Chondrocyte (in vitro differentiated cells): ENCODE measurements around the gene CTSE. TPM values are rescaled to one million over a fixed set of nuclear protein-coding genes. Genes with fewer than 3 reads are reported as not detected.

Source experiments
- DNase-seq: peaks from one replicate; pipeline ENCODE4 v3.0.0; 2021; ENCODE audit warnings: mixed read lengths, low spot score
- H3K27ac Mint-ChIP-seq: one replicate; pipeline ENCODE4 v1.8.0; 2021; ENCODE audit warnings: mild to moderate bottlenecking, moderate library complexity, mixed read lengths; ENCODE audit not compliant: unreplicated experiment
- H3K27me3 Mint-ChIP-seq: 2 replicates; pipeline ENCODE4 v1.8.0; 2021; ENCODE audit warnings: low read depth, mixed read lengths
- H3K36me3 Mint-ChIP-seq: 2 replicates; pipeline ENCODE4 v1.8.0; 2021; ENCODE audit warnings: low read depth, mixed read lengths
- H3K4me1 Mint-ChIP-seq: 2 replicates; pipeline ENCODE4 v1.8.0; 2021; ENCODE audit warnings: low read depth, mild to moderate bottlenecking, mixed read lengths
- H3K4me3 Mint-ChIP-seq: one replicate; pipeline ENCODE4 v1.8.0; 2021; ENCODE audit warnings: mild to moderate bottlenecking, moderate library complexity, mixed read lengths; ENCODE audit not compliant: unreplicated experiment
- H3K9me3 Mint-ChIP-seq: 2 replicates; pipeline ENCODE4 v1.8.0; 2021; ENCODE audit warnings: low read depth, mixed read lengths
- CTCF ChIP-seq: fragments of 200-600 bp; sonication (generic); IDR thresholded peaks from 2 replicates; pipeline ENCODE4 v1.5.0; 2021; ENCODE audit warnings: antibody characterized with exemption, mild to moderate bottlenecking, moderate library complexity
- total RNA-seq: library from RNA; stranded (reverse); gene quantifications from 3 replicates; pipeline ENCODE4 v1.2.1, GENCODE V29; 2021

The CTSE gene
- total RNA-seq, 1 donor from 2014 or later, result not detected

- H3K4me3 Mint-ChIP-seq, result no peak overlapping the region
- DNase-seq, result no peak
- peaks cover 2% of the 10 kb centered on the region for H3K36me3 Mint-ChIP-seq
- H3K9me3 Mint-ChIP-seq, result peaks cover 13% of the 10 kb centered on the region
- no peak for TF ChIP-seq CTCF
- peaks cover 15% of the 10 kb centered on the region for H3K27me3 Mint-ChIP-seq
- H3K27ac Mint-ChIP-seq, result no peak overlapping the region
- H3K4me1 Mint-ChIP-seq, result peaks cover 7% of the 10 kb centered on the region
Measured at GRCh38 chr1:206025283-206025820, 1.7 kb upstream of the CTSE start.

GRCh38 chr1:206022766-206023165 lies 929 bp downstream of the CTSE start:
- H3K36me3 Mint-ChIP-seq, result peaks cover 4% of the 10 kb centered on the region
- H3K27ac Mint-ChIP-seq, result no peak overlapping the region
- no peak overlapping the region for H3K4me3 Mint-ChIP-seq
- peaks cover 7% of the 10 kb centered on the region for H3K4me1 Mint-ChIP-seq
- H3K9me3 Mint-ChIP-seq, result peaks cover 15% of the 10 kb centered on the region
- no peaks in the 10 kb centered on the region for H3K27me3 Mint-ChIP-seq
- no peak for TF ChIP-seq CTCF
- no peak for DNase-seq

- H3K27ac Mint-ChIP-seq, result no peak overlapping the region
Measured at GRCh38 chr1:206021626-206022365, 1.9 kb downstream of the CTSE start.

GRCh38 chr1:206021008-206021625 lies 2.6 kb downstream of the CTSE start:
- H3K4me3 Mint-ChIP-seq, result no peak overlapping the region
- H3K27me3 Mint-ChIP-seq, result no peaks in the 10 kb centered on the region
- no peak for DNase-seq
- H3K4me1 Mint-ChIP-seq, result peaks cover 7% of the 10 kb centered on the region
- H3K36me3 Mint-ChIP-seq, result peaks cover 2% of the 10 kb centered on the region
- TF ChIP-seq CTCF, result no peak
- H3K27ac Mint-ChIP-seq, result no peak overlapping the region
- peaks cover 7% of the 10 kb centered on the region for H3K9me3 Mint-ChIP-seq

More at GRCh38 chr1:206021626-206022365, 1.9 kb downstream of the CTSE start:
- peaks cover 12% of the 10 kb centered on the region for H3K9me3 Mint-ChIP-seq
- peaks cover 7% of the 10 kb centered on the region for H3K4me1 Mint-ChIP-seq
- no peak for DNase-seq
- TF ChIP-seq CTCF, result no peak
- H3K36me3 Mint-ChIP-seq, result peaks cover 2% of the 10 kb centered on the region
- no peaks in the 10 kb centered on the region for H3K27me3 Mint-ChIP-seq
- no peak overlapping the region for H3K4me3 Mint-ChIP-seq

- TF ChIP-seq CTCF, result no peak
- DNase-seq, result no peak
- Mint-ChIP-seq H3K27me3 (no peaks in the 10 kb centered on the region), H3K27ac (no peak overlapping the region), H3K9me3 (peaks cover 5% of the 10 kb centered on the region), H3K36me3 (peaks cover 2% of the 10 kb centered on the region), H3K4me1 (peaks cover 7% of the 10 kb centered on the region), H3K4me3 (no peak overlapping the region)
Measured at GRCh38 chr1:206020393-206021007, 3.2 kb downstream of the CTSE start.
